Posterior cingulate gyrus (tissue), 11 donors: ENCODE measurements around the gene F10.
A peak's percentile ranks its signal among the peaks of the same experiment; 100 is the strongest.
"Not testable (repeated sequence)": the region's sequence is repeated elsewhere in the genome, so short reads cannot be mapped to it uniquely, and the experiment has no call there.

Experiments
- DNase-seq, 10 donors: peaks; one replicate each; pipeline versions ENCODE4 v3.0.0 to v3.0.0-alpha.2; 2020 to 2021; ENCODE audit warnings: mixed read lengths in 3 of 10
- intact Hi-C: fragments of 100-400 bp; cut with DNase I; formaldehyde crosslinking; loops from one replicate; pipeline ENCODE4 v1.15.1; 2023

Gene F10

GRCh38 chr13:113096052-113096744, 26.4 kb upstream of the F10 start:
- intact Hi-C loops, result loop anchor here (10.0 kb wide), 1 partner anchor 51 kb away; no protein-coding TSS in a partner anchor
- DNase-seq, result peak in 2 of 10 donors; percentile 6 to 86

GRCh38 chr13:113096745-113097305, 25.8 kb upstream of the F10 start:
- DNase-seq, result no peak
- intact Hi-C loops, result loop anchor here (10.0 kb wide), 1 partner anchor 52 kb away; no protein-coding TSS in a partner anchor

GRCh38 chr13:113097651-113098050, 24.9 kb upstream of the F10 start:
- peak in 1 of 10 donors; percentile 22 for DNase-seq

GRCh38 chr13:113098162-113098732, 24.4 kb upstream of the F10 start:
- DNase-seq, result peak in 1 of 10 donors; percentile 85
- intact Hi-C loops, result loop anchor here (10.0 kb wide), 1 partner anchor 53 kb away; no protein-coding TSS in a partner anchor

More at GRCh38 chr13:113097651-113098050, 24.9 kb upstream of the F10 start:
- intact Hi-C loops, result loop anchor here (10.0 kb wide), 1 partner anchor 53 kb away; no protein-coding TSS in a partner anchor

GRCh38 chr13:113099142-113099541, 23.5 kb upstream of the F10 start:
- no peak for DNase-seq
- intact Hi-C loops, result loop anchor here (10.0 kb wide), 1 partner anchor 54 kb away; no protein-coding TSS in a partner anchor

GRCh38 chr13:113102302-113102701, 20.3 kb upstream of the F10 start:
- intact Hi-C loops, result not testable (repeated sequence)
- DNase-seq, result peak in 2 of 10 donors; percentile 34 to 92

- intact Hi-C loops, result no loop called here
- peak in 1 of 10 donors; percentile 19 for DNase-seq
These were observed 19.9 kb upstream of the F10 start for GRCh38 chr13:113102727-113103126.

- intact Hi-C loops, result no loop called here
- DNase-seq, result peak in 1 of 10 donors; percentile 74
These were observed 19.0 kb upstream of the F10 start for GRCh38 chr13:113103646-113104045.

GRCh38 chr13:113105032-113105920, 17.3 kb upstream of the F10 start, which contains the start of gene F7:
Gene F7 (plus strand): TSS chr13:113105791. CDS start chr13:113105842, 51 bp downstream.
- DNase-seq, result peak in 1 of 10 donors; percentile 61

GRCh38 chr13:113105921-113106452, 16.6 kb upstream of the F10 start:
- intact Hi-C loops, result no loop called here
- DNase-seq, result no peak

More at GRCh38 chr13:113105032-113105920, 17.3 kb upstream of the F10 start, which contains the start of gene F7:
- intact Hi-C loops, result no loop called here

- DNase-seq, result peak in 2 of 10 donors; percentile 27 to 38
- intact Hi-C loops, result no loop called here
These were observed 15.8 kb upstream of the F10 start for GRCh38 chr13:113106711-113107351.

GRCh38 chr13:113108521-113108920, 14.1 kb upstream of the F10 start:
- intact Hi-C loops, result not testable (repeated sequence)
- peak in 3 of 10 donors; percentile 22 to 62 (median 40) for DNase-seq

- intact Hi-C loops, result no loop called here
- peak in 7 of 10 donors; percentile 1 to 76 (median 21) for DNase-seq
These were observed 13.2 kb upstream of the F10 start for GRCh38 chr13:113109151-113110047.

GRCh38 chr13:113110048-113110851, 12.3 kb upstream of the F10 start:
- intact Hi-C loops, result no loop called here
- peak in 7 of 10 donors; percentile 11 to 86 (median 39) for DNase-seq

GRCh38 chr13:113110852-113111315, 11.7 kb upstream of the F10 start:
- peak in 4 of 10 donors; percentile 3 to 68 (median 40) for DNase-seq

GRCh38 chr13:113111821-113112220, 10.8 kb upstream of the F10 start:
- intact Hi-C loops, result not testable (repeated sequence)
- peak in 1 of 10 donors; percentile 13 for DNase-seq

More at GRCh38 chr13:113110852-113111315, 11.7 kb upstream of the F10 start:
- intact Hi-C loops, result no loop called here

GRCh38 chr13:113112475-113112874, 10.1 kb upstream of the F10 start:
- intact Hi-C loops, result not testable (repeated sequence)
- DNase-seq, result peak in 1 of 10 donors; percentile 0
